Lower lobe of right lung (tissue), 2 donors: ENCODE measurements around the gene UGT1A8. TPM values are rescaled to one million over a fixed set of nuclear protein-coding genes. Genes with fewer than 3 reads are reported as not detected.
"Not testable (repeated sequence)": the region's sequence is repeated elsewhere in the genome, so short reads cannot be mapped to it uniquely, and the experiment has no call there.

Experiments used
- ATAC-seq, 2 donors: fragments of 200-7000 bp; cut with Tn5 transposase; one replicate each; pipeline ENCODE4 v1.9.1; 2020 to 2022; ENCODE audit warnings: mild to moderate bottlenecking in 2 of 2, moderate library complexity in 2 of 2
- DNase-seq: peaks from one replicate; pipeline ENCODE4 v3.0.0-alpha.2; 2020
- H3K27ac ChIP-seq: fragments of 200-600 bp; one replicate; pipeline ENCODE4 v1.8.0; 2022
- H3K27me3 ChIP-seq: fragments of 200-600 bp; one replicate; pipeline ENCODE4 v1.8.0; 2022; ENCODE audit warnings: low read depth
- H3K36me3 ChIP-seq: fragments of 200-600 bp; one replicate; pipeline ENCODE4 v1.8.0; 2022; ENCODE audit warnings: mild to moderate bottlenecking
- H3K4me1 ChIP-seq: fragments of 200-600 bp; one replicate; pipeline ENCODE4 v1.8.0; 2022
- H3K4me3 ChIP-seq: fragments of 200-600 bp; one replicate; pipeline ENCODE4 v1.8.0; 2022; ENCODE audit warnings: mild to moderate bottlenecking
- H3K9me3 ChIP-seq: fragments of 200-600 bp; one replicate; pipeline ENCODE4 v1.8.0; 2022
- intact Hi-C: fragments of 100-400 bp; cut with DNase I; formaldehyde crosslinking; loops from one replicate; pipeline ENCODE4 v1.11.0; 2022
- total RNA-seq: library from RNA; stranded (reverse); fragmentation: NEBNext Ultra II Directional; extraction: Animal tissue kit (Norgen Biotek cat#: 25700); gene quantifications from one replicate; pipeline ENCODE4 v1.2.1, GENCODE V29; 2021
- TF ChIP-seq, protein P1 (sequence below): fragments of 200-600 bp; IDR thresholded peaks from one replicate; pipeline ENCODE4 v1.8.0; 2022; ENCODE audit warnings: antibody characterized with exemption, mild to moderate bottlenecking
- donor health status: DM: no; HTN: yes; CAD: no; lungs with severe emphysema.

The UGT1A8 gene
- total RNA-seq, 1 donor from 2014 or later: not detected

GRCh38 chr2:233627331-233628025 is 10.0 kb downstream of the UGT1A8 start:
- DNase-seq (no peak), ATAC-seq (no peak)
- no peak overlapping the region for H3K4me3 ChIP-seq
- H3K9me3 ChIP-seq: peaks cover 10% of the 10 kb centered on the region
- H3K4me1 ChIP-seq: no peaks in the 10 kb centered on the region
- no peaks in the 10 kb centered on the region for H3K27me3 ChIP-seq
- no peaks in the 10 kb centered on the region for H3K36me3 ChIP-seq
- intact Hi-C loops: no loop called here
- no peak overlapping the region for H3K27ac ChIP-seq
- TF ChIP-seq, protein P1, sequence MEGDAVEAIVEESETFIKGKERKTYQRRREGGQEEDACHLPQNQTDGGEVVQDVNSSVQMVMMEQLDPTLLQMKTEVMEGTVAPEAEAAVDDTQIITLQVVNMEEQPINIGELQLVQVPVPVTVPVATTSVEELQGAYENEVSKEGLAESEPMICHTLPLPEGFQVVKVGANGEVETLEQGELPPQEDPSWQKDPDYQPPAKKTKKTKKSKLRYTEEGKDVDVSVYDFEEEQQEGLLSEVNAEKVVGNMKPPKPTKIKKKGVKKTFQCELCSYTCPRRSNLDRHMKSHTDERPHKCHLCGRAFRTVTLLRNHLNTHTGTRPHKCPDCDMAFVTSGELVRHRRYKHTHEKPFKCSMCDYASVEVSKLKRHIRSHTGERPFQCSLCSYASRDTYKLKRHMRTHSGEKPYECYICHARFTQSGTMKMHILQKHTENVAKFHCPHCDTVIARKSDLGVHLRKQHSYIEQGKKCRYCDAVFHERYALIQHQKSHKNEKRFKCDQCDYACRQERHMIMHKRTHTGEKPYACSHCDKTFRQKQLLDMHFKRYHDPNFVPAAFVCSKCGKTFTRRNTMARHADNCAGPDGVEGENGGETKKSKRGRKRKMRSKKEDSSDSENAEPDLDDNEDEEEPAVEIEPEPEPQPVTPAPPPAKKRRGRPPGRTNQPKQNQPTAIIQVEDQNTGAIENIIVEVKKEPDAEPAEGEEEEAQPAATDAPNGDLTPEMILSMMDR: no peak

- H3K4me1 ChIP-seq, H3K27ac ChIP-seq, intact Hi-C loops, H3K4me3 ChIP-seq, DNase-seq, H3K9me3 ChIP-seq, H3K27me3 ChIP-seq, ATAC-seq, H3K36me3 ChIP-seq: not testable (repeated sequence)
Measured at GRCh38 chr2:233636306-233636705, 18.9 kb downstream of the UGT1A8 start, which contains the start of gene UGT1A10. UGT1A10 (plus strand) TSS chr2:233636448; CDS start chr2:233636523, 75 bp downstream.

- DNase-seq: no peak
- TF ChIP-seq, protein P1: no peak
- Histone ChIP-seq H3K4me1 (no peaks in the 10 kb centered on the region), H3K27ac (no peak overlapping the region), H3K27me3 (peaks cover 5% of the 10 kb centered on the region), H3K36me3 (no peaks in the 10 kb centered on the region), H3K4me3 (no peak overlapping the region), H3K9me3 (no peaks in the 10 kb centered on the region)
- intact Hi-C loops: no loop called here
- no peak for ATAC-seq
Measured at GRCh38 chr2:233638836-233639235, 21.4 kb downstream of the UGT1A8 start.

DNA sequence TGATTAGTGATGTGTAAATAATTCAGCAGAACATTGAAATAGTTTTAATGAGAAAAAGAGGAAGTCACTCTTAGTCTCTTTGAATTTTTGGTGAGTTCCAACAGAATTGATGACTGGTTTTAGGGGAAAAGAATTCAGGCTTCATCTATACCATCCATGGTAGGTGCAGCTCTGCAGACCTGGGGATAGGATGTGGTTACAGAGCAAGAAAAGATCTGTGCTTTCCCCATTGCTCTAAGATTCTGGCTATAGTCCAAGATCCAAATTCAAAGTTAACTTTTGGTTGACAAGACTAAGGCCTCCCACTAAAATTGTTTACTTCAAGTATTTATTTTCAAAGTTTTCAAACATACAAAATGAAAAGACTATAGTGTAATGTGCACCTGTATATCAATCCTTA is 22.4 kb downstream of the UGT1A8 start:
- intact Hi-C loops: no loop called here
- H3K4me1 ChIP-seq: no peaks in the 10 kb centered on the region

DNA sequence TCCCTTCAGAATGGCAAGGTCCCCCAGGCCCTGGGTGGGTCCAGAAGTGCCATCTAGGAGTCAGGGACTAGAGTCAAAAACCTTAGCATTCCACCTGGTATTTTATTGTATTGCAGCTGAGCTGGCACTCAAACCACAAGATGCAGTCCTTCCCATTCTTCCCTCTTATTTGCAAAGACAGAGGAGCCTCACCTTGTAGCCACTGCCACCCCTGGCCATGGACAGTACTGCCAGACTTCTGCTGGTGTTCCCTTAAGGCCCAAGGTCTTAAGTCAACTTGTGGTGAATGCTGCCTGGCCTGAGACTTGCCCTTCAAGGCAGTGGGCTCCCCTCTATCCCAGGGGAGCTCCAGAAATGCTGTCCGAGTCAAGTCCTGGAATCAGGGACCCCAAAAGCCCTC is 25.7 kb downstream of the UGT1A8 start:
- Histone ChIP-seq H3K4me1 (no peaks in the 10 kb centered on the region), H3K4me3 (no peak overlapping the region), H3K36me3 (no peaks in the 10 kb centered on the region), H3K9me3 (peaks cover 6% of the 10 kb centered on the region), H3K27me3 (no peaks in the 10 kb centered on the region), H3K27ac (no peak overlapping the region)
- ATAC-seq: no peak
- intact Hi-C loops: no loop called here
- no peak for DNase-seq
- TF ChIP-seq, protein P1: no peak

More for the DNA sequence above, 22.4 kb downstream of the UGT1A8 start:
- H3K4me3 ChIP-seq: no peak overlapping the region
- no peaks in the 10 kb centered on the region for H3K9me3 ChIP-seq
- H3K27ac ChIP-seq: no peak overlapping the region
- TF ChIP-seq, protein P1: no peak
- H3K27me3 ChIP-seq: peaks cover 5% of the 10 kb centered on the region
- ATAC-seq: no peak
- DNase-seq: no peak
- H3K36me3 ChIP-seq: no peaks in the 10 kb centered on the region

GRCh38 chr2:233646033-233646432 is 28.6 kb downstream of the UGT1A8 start:
- H3K4me1 ChIP-seq, DNase-seq, H3K27me3 ChIP-seq, H3K36me3 ChIP-seq, ATAC-seq, H3K9me3 ChIP-seq, intact Hi-C loops, H3K27ac ChIP-seq, H3K4me3 ChIP-seq: not testable (repeated sequence)
